ENCODE data around the gene ENDOG.

ENDOG gene

DNA sequence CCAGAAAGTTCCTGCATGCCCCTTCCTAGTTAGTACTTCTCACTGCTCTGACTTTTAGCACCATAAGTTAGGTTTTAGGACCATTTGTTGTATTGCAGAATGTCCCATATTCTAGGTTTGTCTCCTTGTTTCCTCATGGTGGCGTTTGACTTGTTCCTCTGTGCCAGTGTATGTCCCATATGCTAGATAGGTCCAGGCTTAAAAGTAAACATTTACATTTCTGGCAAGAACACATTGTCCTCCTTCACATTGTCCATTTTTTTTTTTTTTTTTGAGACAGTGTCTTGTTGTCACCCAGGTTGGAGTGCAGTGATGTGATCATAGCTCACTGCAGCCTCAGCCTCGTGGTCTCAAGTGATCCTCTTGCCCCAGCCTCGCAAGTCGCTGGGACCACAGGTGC, 15.8 kb upstream of the ENDOG start:
- DNase-seq, result no peak

DNA sequence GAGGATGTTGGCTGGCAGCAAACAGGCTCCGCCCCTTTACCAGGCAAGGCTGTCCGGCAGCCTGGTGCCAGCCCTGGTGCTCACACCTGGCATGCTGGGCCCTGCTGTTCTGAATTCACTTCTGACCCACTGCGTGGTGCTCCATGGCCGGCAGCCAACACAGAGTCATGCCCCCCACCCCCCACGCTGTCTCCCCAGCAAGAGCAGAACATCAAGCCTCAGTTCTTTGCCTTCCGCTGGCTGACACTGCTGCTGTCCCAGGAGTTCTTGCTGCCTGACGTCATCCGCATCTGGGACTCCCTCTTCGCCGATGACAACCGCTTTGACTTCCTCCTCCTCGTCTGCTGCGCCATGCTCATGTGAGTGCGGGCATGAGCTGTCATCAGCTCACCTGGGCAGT, 12.6 kb upstream of the ENDOG start:
- no peak for DNase-seq

GRCh38 chr9:128807827-128808226, 10.5 kb upstream of the ENDOG start:
- no peak for DNase-seq

GRCh38 chr9:128808543-128808942, 9.8 kb upstream of the ENDOG start:
- DNase-seq, result no peak

DNA sequence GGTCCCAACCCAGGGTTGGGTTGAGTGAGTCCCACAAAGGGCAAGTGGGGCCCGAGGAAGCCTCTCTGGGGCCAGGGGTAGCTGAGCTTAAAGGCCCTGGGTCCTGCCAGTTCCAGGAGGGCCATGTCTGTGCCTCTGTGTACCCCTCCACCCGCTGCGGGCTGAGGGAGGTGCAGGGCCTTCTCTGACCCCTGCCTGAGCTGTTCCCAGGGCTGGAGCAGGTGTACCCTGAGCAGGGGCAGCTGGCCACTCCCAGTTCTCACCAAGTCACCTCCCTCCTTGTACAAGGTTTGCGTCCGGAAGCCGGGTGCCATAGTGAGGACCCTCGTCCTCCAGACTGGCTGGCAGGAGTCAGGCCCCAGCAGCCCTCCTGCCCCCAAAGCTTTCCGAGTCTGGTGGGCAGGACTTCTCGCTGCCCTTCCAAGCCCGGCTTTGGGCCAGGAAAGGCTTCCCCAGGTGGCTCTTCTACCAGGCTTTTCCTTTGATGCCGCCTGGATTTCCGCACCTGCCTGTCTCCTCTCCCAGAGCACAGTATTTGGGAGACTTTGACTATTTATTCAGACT, 9.2 kb upstream of the ENDOG start:
- DNase-seq, result no peak

GRCh38 chr9:128809831-128810230, 8.5 kb upstream of the ENDOG start:
- DNase-seq, result no peak

DNA sequence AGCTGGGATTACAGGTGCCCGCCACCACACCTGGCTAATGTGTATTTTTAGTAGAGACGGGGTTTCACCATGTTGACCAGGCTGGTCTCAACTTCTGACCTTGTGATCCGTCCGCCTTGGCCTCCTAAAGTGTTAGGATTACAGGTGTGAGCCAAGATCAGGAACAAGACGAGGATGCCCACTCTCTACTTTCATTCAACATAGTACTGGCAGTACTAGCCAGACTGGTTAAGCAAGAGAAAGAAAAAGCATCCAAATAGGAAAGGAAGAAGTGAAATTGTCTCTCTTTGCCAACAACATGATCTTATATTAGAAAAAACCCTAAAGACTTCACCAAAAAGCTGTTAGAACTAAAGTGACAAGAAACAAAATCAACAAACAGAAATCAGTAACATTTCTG, 7.4 kb upstream of the ENDOG start:
- no peak for DNase-seq

- DNase-seq, result peak; percentile 76
Observed at GRCh38 chr9:128818839-128819715, 777 bp downstream of the ENDOG start.

DNA sequence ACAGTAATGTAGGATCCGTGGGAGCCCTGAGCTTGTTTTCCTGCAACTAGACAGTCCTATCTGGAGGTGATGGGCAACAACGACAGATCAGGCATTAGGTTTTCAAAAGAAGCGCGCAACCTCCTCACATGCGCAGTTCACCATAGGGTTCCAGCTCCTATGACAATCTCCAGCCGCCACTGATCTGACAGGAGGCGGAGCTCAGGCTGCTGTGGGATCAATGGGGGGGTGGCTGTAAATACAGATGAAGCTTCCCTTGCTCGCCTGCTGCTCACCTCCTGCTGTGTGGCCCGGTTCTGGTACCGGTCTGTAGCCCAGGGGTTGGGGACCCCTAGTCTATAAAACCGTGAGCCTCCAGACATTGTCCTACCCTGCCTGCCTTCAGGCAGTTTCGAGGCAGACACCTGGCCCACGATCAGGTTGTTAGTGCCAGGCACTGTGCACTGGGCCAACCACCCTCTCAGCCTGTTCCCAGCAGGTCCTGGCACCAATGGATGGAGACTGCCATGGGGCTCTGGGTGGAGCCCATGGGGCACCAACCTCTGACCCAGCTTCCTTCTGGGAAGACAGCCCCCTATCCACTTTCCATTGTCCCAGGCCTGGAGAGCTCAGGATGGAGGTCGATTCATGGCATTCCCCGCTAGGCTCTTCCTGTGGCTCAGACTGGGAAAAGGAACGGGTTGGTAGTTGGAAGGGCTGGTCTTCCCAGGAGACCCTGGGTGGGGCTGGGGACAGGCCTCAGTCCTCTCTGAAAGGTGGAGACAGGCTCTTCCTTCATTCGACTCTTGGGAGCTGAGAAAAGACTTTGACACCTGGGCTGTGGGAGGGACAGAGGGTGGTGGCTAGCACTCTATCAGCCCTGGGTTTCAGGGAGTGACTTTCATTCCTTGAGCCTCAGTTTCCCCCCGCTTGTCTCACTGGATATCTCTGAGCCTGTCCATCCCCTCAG, 1.7 kb downstream of the ENDOG start:
- no peak for DNase-seq

DNA sequence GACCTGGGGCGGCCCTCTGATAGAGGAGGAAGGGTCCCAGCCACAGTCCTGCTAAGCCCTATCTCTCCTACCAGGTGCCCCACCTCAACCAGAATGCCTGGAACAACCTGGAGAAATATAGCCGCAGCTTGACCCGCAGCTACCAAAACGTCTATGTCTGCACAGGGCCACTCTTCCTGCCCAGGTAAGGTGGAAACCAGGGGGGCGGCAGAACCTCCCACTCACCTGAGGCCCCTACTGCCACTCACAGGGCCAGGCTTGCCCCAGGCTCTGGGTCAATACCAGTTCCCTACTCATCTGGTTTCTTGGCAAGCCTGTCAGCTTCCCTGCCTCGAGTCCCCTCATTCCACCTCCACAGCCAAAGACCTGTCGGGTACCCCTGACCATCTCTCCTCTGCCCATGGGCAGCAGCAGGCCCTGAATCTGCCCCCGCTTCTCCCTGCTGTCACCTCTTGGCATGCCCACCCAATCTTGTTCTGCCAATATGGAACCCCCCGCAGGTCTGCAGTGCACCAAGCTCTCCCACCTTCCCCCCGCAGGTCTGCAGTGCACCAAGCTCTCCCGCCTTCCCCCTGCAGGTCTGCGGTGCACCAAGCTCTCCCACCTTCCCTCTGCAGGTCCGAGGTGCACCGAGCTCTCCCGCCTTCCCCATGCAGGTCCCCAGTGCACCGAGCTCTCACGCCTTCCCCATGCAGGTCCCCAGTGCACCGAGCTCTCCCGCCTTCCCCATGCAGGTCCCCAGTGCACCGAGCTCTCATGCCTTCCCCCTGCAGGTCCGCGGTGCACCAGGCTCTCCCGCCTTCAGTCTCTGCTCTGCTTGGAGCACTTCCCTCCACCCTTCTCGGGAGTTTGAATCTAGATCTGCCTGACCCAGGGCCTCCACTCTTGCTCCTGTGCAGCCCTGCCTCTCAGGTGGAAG, 2.6 kb downstream of the ENDOG start:
- DNase-seq, result no peak

- no peak for DNase-seq
Observed at GRCh38 chr9:128821584-128822406, 3.5 kb downstream of the ENDOG start.

DNA sequence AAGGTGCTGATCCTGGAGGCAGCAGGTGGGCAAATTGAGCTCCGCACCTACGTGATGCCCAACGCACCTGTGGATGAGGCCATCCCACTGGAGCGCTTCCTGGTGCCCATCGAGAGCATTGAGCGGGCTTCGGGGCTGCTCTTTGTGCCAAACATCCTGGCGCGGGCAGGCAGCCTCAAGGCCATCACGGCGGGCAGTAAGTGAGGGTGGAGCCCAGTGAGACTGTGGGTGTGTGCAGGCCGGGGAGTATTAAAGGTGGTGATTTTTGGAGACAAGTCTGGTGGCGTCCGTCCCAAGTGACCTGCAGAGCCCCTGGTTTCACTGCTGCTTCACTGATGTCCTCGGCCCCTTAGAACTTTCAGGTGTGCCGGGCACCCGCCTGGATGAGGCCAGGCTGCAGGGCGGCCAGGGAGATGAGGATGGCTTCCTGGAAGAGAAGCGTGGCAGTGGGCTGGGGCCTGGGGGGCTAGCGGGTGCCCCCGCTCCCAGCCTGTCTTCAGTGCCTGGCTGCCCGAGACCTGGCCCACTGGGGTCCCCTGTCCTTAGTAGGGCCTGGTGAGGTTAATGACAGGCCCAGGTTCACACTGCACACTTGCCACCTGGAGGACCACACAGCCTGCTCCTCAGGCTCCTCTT, 4.2 kb downstream of the ENDOG start:
- no peak for DNase-seq

DNA sequence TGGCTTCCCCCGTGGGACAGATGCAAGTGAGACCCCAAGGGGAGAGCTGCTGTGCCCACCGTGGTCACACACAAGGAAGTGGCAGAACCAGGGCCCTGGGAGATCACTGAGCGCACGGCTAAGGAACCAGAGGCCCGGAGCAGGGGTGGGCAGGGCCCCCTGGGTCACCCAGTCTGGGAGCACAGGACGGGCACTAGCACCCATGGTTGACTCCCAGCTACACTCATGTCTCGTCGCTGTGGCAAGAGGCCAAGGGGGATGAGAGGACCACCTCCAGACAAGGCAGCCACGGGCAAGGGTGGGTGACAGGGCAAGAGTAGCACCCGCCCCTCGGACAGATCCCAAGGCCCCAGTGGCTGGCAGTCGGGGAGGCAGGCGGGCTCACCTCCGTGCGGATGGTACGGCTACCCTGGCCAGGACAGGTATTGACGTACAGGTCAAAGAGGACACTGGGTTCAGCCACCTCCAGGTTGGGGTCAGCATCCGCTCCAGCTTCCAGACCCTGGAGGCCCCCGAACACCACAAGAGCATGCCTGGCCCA, 5.1 kb downstream of the ENDOG start:
- DNase-seq, result no peak

GRCh38 chr9:128823903-128824406, 5.7 kb downstream of the ENDOG start:
- no peak for DNase-seq

GRCh38 chr9:128824911-128825310, 6.6 kb downstream of the ENDOG start:
- no peak for DNase-seq

DNA sequence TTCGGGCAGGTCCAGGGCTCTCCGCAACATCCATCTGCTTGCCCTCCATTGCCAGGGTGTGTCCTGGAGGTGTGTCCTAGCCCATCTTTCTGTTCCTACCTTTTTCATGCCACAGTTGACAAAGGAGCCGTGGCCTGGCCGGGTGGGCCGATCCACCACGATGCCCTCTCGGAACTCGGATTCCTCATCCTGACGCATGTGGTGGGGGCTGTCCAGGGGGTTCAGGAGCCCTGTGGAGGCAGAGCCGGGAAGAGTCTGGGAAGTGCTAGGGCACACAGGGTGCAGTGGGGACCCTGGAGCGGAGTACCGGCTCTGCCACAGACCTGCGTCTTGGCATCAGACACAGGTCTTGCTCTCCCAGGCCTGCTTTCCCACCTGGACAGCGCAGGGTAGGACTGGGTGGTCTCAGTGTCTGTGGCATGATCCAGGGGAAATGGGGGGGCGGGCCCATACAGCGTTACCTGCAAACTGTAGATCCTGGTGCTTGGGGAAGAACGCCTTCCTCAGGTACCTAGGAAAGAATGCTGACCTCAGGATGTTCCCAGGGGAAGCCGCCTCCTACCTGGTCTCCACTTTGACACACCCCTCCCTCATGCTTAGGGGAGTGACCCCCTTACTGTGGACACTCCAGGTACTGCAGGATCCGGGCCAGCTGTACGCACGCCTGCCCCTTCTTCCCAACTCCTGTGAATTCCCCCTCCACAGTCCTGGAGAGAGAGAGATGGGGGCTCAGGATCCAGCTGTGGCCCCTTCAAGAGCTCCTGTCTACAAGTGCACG, 7.8 kb downstream of the ENDOG start:
- DNase-seq, result no peak

GRCh38 chr9:128828267-128828666, 10.0 kb downstream of the ENDOG start:
- no peak for DNase-seq

DNA sequence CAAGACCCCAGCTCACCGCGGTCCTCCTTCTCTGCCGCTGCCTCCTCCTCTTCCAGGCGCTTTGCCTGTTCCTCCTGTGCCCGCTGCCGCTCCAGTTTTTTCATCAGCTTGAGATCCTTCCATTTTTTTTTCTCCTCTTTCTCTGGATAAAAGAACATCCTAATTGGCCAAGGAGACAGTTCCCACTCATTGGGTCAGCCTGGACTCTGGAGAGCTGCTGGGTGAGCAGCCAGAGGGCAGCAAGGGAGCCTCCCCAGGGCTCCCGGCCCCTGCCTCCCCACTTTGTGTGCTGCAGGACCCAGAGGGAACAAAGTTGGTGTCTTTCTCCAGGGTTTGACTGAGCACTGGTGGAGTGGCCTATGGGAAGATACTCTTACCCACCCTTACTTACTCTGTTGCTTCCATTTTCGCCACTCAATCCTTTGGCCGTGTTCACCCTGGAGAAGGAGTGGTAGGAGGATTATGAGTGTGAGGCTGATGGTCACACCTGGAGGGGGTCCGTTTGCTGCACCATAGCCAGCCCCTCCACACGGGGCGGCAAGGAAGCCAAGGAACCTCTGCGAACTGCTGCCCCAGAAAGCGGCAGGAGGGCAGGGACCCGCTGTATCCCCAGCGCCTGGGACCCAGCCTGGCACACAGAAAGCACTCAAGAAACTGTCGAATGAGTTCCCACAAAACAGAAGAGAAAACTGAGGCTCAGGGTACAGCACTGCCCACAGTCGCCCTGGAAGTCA, 10.6 kb downstream of the ENDOG start:
- no peak for DNase-seq

All from activated CD8-positive, alpha-beta memory T cell treated with anti-CD3 and anti-CD28 coated beads, Interleukin-2, amount 50 U/mL, for 48 hours (primary cell).